Duodenal mucosa (tissue), 2 donors: ENCODE results near the gene SNED1.
"Not testable (repeated sequence)": the region's sequence is repeated elsewhere in the genome, so short reads cannot be mapped to it uniquely, and the experiment has no call there.

Experiments
- H3K27ac ChIP-seq: one replicate; pipeline ENCODE4 v1.7.0; 2013; ENCODE audit warnings: low read depth, low read length
- H3K27me3 ChIP-seq, 2 donors: one replicate each; pipeline ENCODE4 v1.7.0; 2013; ENCODE audit warnings: low read length in 2 of 2, control low read depth in 1 of 2; ENCODE audit not compliant: insufficient read depth in 2 of 2, control insufficient read depth in 1 of 2
- H3K36me3 ChIP-seq, 2 donors: one replicate each; pipeline ENCODE4 v1.7.0; 2013; ENCODE audit warnings: low read length in 2 of 2, control low read depth in 1 of 2; ENCODE audit not compliant: insufficient read depth in 2 of 2, control insufficient read depth in 1 of 2
- H3K4me1 ChIP-seq, 2 donors: one replicate each; pipeline ENCODE4 v1.7.0; 2013; ENCODE audit warnings: low read length in 2 of 2, control low read depth in 1 of 2; ENCODE audit not compliant: insufficient read depth in 2 of 2, control insufficient read depth in 1 of 2
- H3K4me3 ChIP-seq, 2 donors: one replicate each; pipeline ENCODE4 v1.7.0; 2013; ENCODE audit warnings: low read length in 2 of 2, low read depth in 1 of 2
- H3K9ac ChIP-seq, 2 donors: one replicate each; pipeline ENCODE4 v1.7.0; 2013; ENCODE audit warnings: low read length in 2 of 2, low read depth in 1 of 2
- H3K9me3 ChIP-seq, 2 donors: one replicate each; pipeline ENCODE4 v1.7.0; 2013; ENCODE audit warnings: low read length in 2 of 2, control low read depth in 1 of 2; ENCODE audit not compliant: control insufficient read depth in 1 of 2

SNED1 gene

GRCh38 chr2:240974771-240975572, 23.4 kb upstream of the SNED1 start:
- Histone ChIP-seq H3K4me3 (no peak overlapping the region), H3K27me3 (no peaks in the 10 kb centered on the region), H3K27ac (no peak overlapping the region), H3K9ac (no peak overlapping the region), H3K9me3 (no peaks in the 10 kb centered on the region), H3K4me1 (peaks cover 0 to 3% of the 10 kb centered on the region in 2 donors), H3K36me3 (no peaks in the 10 kb centered on the region)

GRCh38 chr2:240975903-240976302, 22.5 kb upstream of the SNED1 start:
- H3K27ac ChIP-seq, H3K9ac ChIP-seq, H3K4me1 ChIP-seq, H3K27me3 ChIP-seq, H3K36me3 ChIP-seq, H3K4me3 ChIP-seq, H3K9me3 ChIP-seq: not testable (repeated sequence)

- Histone ChIP-seq H3K4me3 (no peak overlapping the region), H3K27ac (no peak overlapping the region), H3K36me3 (no peaks in the 10 kb centered on the region), H3K9ac (no peak overlapping the region), H3K9me3 (no peaks in the 10 kb centered on the region), H3K4me1 (no peaks in the 10 kb centered on the region), H3K27me3 (peaks cover 0 to 5% of the 10 kb centered on the region in 2 donors)
These were observed 17.1 kb upstream of the SNED1 start for GRCh38 chr2:240981280-240981679.

- Histone ChIP-seq H3K4me3 (no peak overlapping the region), H3K27ac (no peak overlapping the region), H3K36me3 (no peaks in the 10 kb centered on the region), H3K9ac (no peak overlapping the region), H3K9me3 (no peaks in the 10 kb centered on the region), H3K4me1 (peaks cover 2 to 5% of the 10 kb centered on the region in 2 donors), H3K27me3 (peaks cover 0 to 5% of the 10 kb centered on the region in 2 donors)
These were observed 16.3 kb upstream of the SNED1 start for GRCh38 chr2:240981871-240982800.

GRCh38 chr2:240982821-240983281, 15.6 kb upstream of the SNED1 start:
- peaks cover 0 to 5% of the 10 kb centered on the region in 2 donors for H3K27me3 ChIP-seq
- H3K4me1 ChIP-seq = peaks cover 8 to 11% of the 10 kb centered on the region in 2 donors
- H3K4me3 ChIP-seq = no peak overlapping the region
- H3K36me3 ChIP-seq = no peaks in the 10 kb centered on the region
- H3K9ac ChIP-seq = no peak overlapping the region
- no peak overlapping the region for H3K27ac ChIP-seq
- no peaks in the 10 kb centered on the region for H3K9me3 ChIP-seq

GRCh38 chr2:240983361-240983995, 14.9 kb upstream of the SNED1 start:
- Histone ChIP-seq H3K9ac (no peak overlapping the region), H3K4me3 (no peak overlapping the region), H3K27ac (no peak overlapping the region), H3K9me3 (no peaks in the 10 kb centered on the region), H3K4me1 (peaks cover 8 to 11% of the 10 kb centered on the region in 2 donors), H3K36me3 (no peaks in the 10 kb centered on the region), H3K27me3 (peaks cover 0 to 5% of the 10 kb centered on the region in 2 donors)

GRCh38 chr2:240983996-240984498, 14.4 kb upstream of the SNED1 start:
- no peak overlapping the region for H3K27ac ChIP-seq
- no peak overlapping the region for H3K9ac ChIP-seq
- no peaks in the 10 kb centered on the region for H3K9me3 ChIP-seq
- peaks cover 8 to 11% of the 10 kb centered on the region in 2 donors for H3K4me1 ChIP-seq
- no peak overlapping the region for H3K4me3 ChIP-seq
- peaks cover 0 to 5% of the 10 kb centered on the region in 2 donors for H3K27me3 ChIP-seq
- H3K36me3 ChIP-seq = no peaks in the 10 kb centered on the region

- Histone ChIP-seq H3K4me3 (no peak overlapping the region), H3K9ac (no peak overlapping the region), H3K36me3 (no peaks in the 10 kb centered on the region), H3K27ac (no peak overlapping the region), H3K27me3 (peaks cover 0 to 5% of the 10 kb centered on the region in 2 donors), H3K4me1 (peaks cover 8 to 11% of the 10 kb centered on the region in 2 donors), H3K9me3 (no peaks in the 10 kb centered on the region)
These were observed 12.3 kb upstream of the SNED1 start for GRCh38 chr2:240985881-240986786.

GRCh38 chr2:240986787-240987411, 11.5 kb upstream of the SNED1 start:
- no peak overlapping the region for H3K9ac ChIP-seq
- no peak overlapping the region for H3K27ac ChIP-seq
- peaks cover 9 to 12% of the 10 kb centered on the region in 2 donors for H3K4me1 ChIP-seq
- no peak overlapping the region for H3K4me3 ChIP-seq
- H3K27me3 ChIP-seq = peaks cover 0 to 5% of the 10 kb centered on the region in 2 donors
- no peaks in the 10 kb centered on the region for H3K36me3 ChIP-seq
- no peaks in the 10 kb centered on the region for H3K9me3 ChIP-seq
